HFFc6 (cell line): ENCODE results near the gene ITGB1. TPM values are rescaled to one million over a fixed set of nuclear protein-coding genes. Genes with fewer than 3 reads are reported as not detected.
A peak's percentile ranks its signal among the peaks of the same experiment; 100 is the strongest.

Experiments used
- DNase-seq: peaks from one replicate; pipeline ENCODE4 v3.0.0-alpha.2; 2018
- H3K27ac Mint-ChIP-seq: 2 replicates; pipeline ENCODE4 v1.8.0; 2020; ENCODE audit warnings: mild to moderate bottlenecking, mixed read lengths
- H3K27me3 Mint-ChIP-seq: 2 replicates; pipeline ENCODE4 v1.8.0; 2021; ENCODE audit warnings: mild to moderate bottlenecking, moderate library complexity, mixed read lengths; ENCODE audit not compliant: insufficient read depth
- H3K36me3 Mint-ChIP-seq: 2 replicates; pipeline ENCODE4 v1.8.0; 2021; ENCODE audit warnings: low read depth, mixed read lengths
- H3K4me1 Mint-ChIP-seq: 2 replicates; pipeline ENCODE4 v1.8.0; 2020; ENCODE audit warnings: low read depth, mixed read lengths
- H3K4me3 Mint-ChIP-seq: 2 replicates; pipeline ENCODE4 v1.8.0; 2020; ENCODE audit warnings: mild to moderate bottlenecking, moderate library complexity, mixed read lengths
- H3K9me3 Mint-ChIP-seq: 2 replicates; pipeline ENCODE4 v1.8.0; 2020; ENCODE audit warnings: mild to moderate bottlenecking, mixed read lengths
- CTCF ChIP-seq: fragments of 200-600 bp; sonication (generic); IDR thresholded peaks from 2 replicates; pipeline ENCODE4 v1.5.0; 2021; ENCODE audit warnings: antibody characterized with exemption, mild to moderate bottlenecking
- total RNA-seq, 6 experiments: library from RNA; stranded (reverse); fragmentation: NEBNext Ultra II Directional; extraction: Animal tissue kit (Norgen Biotek cat#: 25700); gene quantifications; 2 replicates in 1 of 6; 3 replicates in 5 of 6; pipeline ENCODE4 v1.2.3, GENCODE V29; 2021

Gene ITGB1
- total RNA-seq, 6 experiments from 2014 or later = 1,442 to 1,960 (median 1,623) TPM

- H3K27me3 Mint-ChIP-seq = no peaks in the 10 kb centered on the region; the same call in none of the 2 replicates
- DNase-seq = no peak
- H3K4me3 Mint-ChIP-seq = peak overlapping the region; percentile 63
- no peaks in the 10 kb centered on the region for H3K9me3 Mint-ChIP-seq
- H3K27ac Mint-ChIP-seq = peak overlapping the region; percentile 62
- no peak for TF ChIP-seq CTCF
- H3K4me1 Mint-ChIP-seq = peaks cover 94% of the 10 kb centered on the region
- peaks cover 38% of the 10 kb centered on the region for H3K36me3 Mint-ChIP-seq
These were observed 16.7 kb downstream of the ITGB1 start for GRCh38 chr10:32941357-32941756.

- no peaks in the 10 kb centered on the region for H3K9me3 Mint-ChIP-seq
- peaks cover 42% of the 10 kb centered on the region for H3K36me3 Mint-ChIP-seq
- H3K27ac Mint-ChIP-seq = peak overlapping the region; percentile 78
- no peaks in the 10 kb centered on the region; the same call in none of the 2 replicates for H3K27me3 Mint-ChIP-seq
- TF ChIP-seq CTCF = no peak
- no peak for DNase-seq
- H3K4me1 Mint-ChIP-seq = peaks cover 94% of the 10 kb centered on the region
- H3K4me3 Mint-ChIP-seq = peak overlapping the region; percentile 62
These were observed 17.4 kb downstream of the ITGB1 start for GRCh38 chr10:32940321-32941301.

GRCh38 chr10:32939296-32940111, 18.5 kb downstream of the ITGB1 start:
- H3K27me3 Mint-ChIP-seq = no peaks in the 10 kb centered on the region; the same call in 1 of the 2 replicates
- peak overlapping the region; percentile 72 for H3K4me3 Mint-ChIP-seq
- peaks cover 46% of the 10 kb centered on the region for H3K36me3 Mint-ChIP-seq
- no peak for TF ChIP-seq CTCF
- H3K4me1 Mint-ChIP-seq = peaks cover 96% of the 10 kb centered on the region
- DNase-seq = no peak
- H3K9me3 Mint-ChIP-seq = no peaks in the 10 kb centered on the region
- H3K27ac Mint-ChIP-seq = peak overlapping the region; percentile 78

GRCh38 chr10:32938554-32939061, 19.4 kb downstream of the ITGB1 start:
- H3K4me1 Mint-ChIP-seq = peaks cover 91% of the 10 kb centered on the region
- H3K27me3 Mint-ChIP-seq = no peaks in the 10 kb centered on the region; the same call in 1 of the 2 replicates
- no peak for DNase-seq
- no peaks in the 10 kb centered on the region for H3K9me3 Mint-ChIP-seq
- TF ChIP-seq CTCF = no peak
- peak overlapping the region; percentile 78 for H3K27ac Mint-ChIP-seq
- H3K36me3 Mint-ChIP-seq = peaks cover 38% of the 10 kb centered on the region
- H3K4me3 Mint-ChIP-seq = peak overlapping the region; percentile 72

GRCh38 chr10:32937911-32938424, 20.1 kb downstream of the ITGB1 start:
- Mint-ChIP-seq H3K36me3 (peaks cover 35% of the 10 kb centered on the region), H3K9me3 (no peaks in the 10 kb centered on the region), H3K27me3 (no peaks in the 10 kb centered on the region; the same call in 1 of the 2 replicates), H3K4me3 (peak overlapping the region; percentile 72), H3K4me1 (peaks cover 91% of the 10 kb centered on the region), H3K27ac (peak overlapping the region; percentile 78)
- peak; percentile 35 for DNase-seq
- no peak for TF ChIP-seq CTCF
